HepG2 (cell line): ENCODE data around the gene INKA1. TPM values are rescaled to one million over a fixed set of nuclear protein-coding genes. Genes with fewer than 3 reads are reported as not detected.

Experiments used
- ARNTL ChIP-seq: sonication (generic); formaldehyde crosslinking; IDR thresholded peaks from 2 replicates; pipeline ENCODE4 v1.4.0; 2020; ENCODE audit warnings: mild to moderate bottlenecking, missing genetic modification reagents
- ATAD3A ChIP-seq: sonication (generic); formaldehyde crosslinking; IDR thresholded peaks from 2 replicates; pipeline ENCODE4 v1.4.0; 2020; ENCODE audit warnings: missing genetic modification reagents
- FOXK1 ChIP-seq: sonication (generic); formaldehyde crosslinking; IDR thresholded peaks from 2 replicates; pipeline ENCODE4 v1.4.0; 2020; ENCODE audit warnings: low read depth, missing genetic modification reagents, borderline replicate concordance
- HIVEP1 ChIP-seq: sonication (generic); formaldehyde crosslinking; IDR thresholded peaks from 2 replicates; pipeline ENCODE4 v1.4.0; 2020; ENCODE audit warnings: mild to moderate bottlenecking, missing genetic modification reagents
- HNRNPK ChIP-seq: fragments of 200-400 bp; formaldehyde crosslinking; IDR thresholded peaks from 2 replicates; pipeline ENCODE4 v1.6.1; 2018; ENCODE audit warnings: low read length, low read depth, moderate library complexity, mild to moderate bottlenecking; ENCODE audit not compliant: poor library complexity, severe bottlenecking
- KLF16 ChIP-seq, 2 experiments: sonication (generic) in 1 of 2; formaldehyde crosslinking in 1 of 2; IDR thresholded peaks; 2 replicates each; pipeline versions ENCODE4 v1.6.1 to v1.8.0; 2016 to 2023; ENCODE audit warnings: missing genetic modification reagents in 2 of 2, missing compliant biosample characterization in 1 of 2
- NFYC ChIP-seq: IDR thresholded peaks from 2 replicates; pipeline ENCODE4 v1.6.1; 2016; ENCODE audit warnings: missing genetic modification reagents, missing compliant biosample characterization
- RXRA ChIP-seq: sonication (generic); formaldehyde crosslinking; IDR thresholded peaks from 2 replicates; pipeline ENCODE4 v1.5.1; 2020; ENCODE audit warnings: missing genetic modification reagents
- ZBTB1 ChIP-seq: sonication (generic); formaldehyde crosslinking; IDR thresholded peaks from 2 replicates; pipeline ENCODE4 v1.4.0; 2020; ENCODE audit warnings: missing genetic modification reagents, borderline replicate concordance
- ZBTB42 ChIP-seq: sonication (generic); formaldehyde crosslinking; IDR thresholded peaks from 2 replicates; pipeline ENCODE4 v1.5.0; 2020; ENCODE audit warnings: mild to moderate bottlenecking, missing genetic modification reagents
- ZNF142 ChIP-seq: sonication (generic); formaldehyde crosslinking; IDR thresholded peaks from 2 replicates; pipeline ENCODE4 v1.4.0; 2020; ENCODE audit warnings: missing genetic modification reagents
- ZNF432 ChIP-seq: sonication (generic); formaldehyde crosslinking; IDR thresholded peaks from 2 replicates; pipeline ENCODE4 v1.5.0; 2020; ENCODE audit warnings: missing genetic modification reagents, mild to moderate bottlenecking, borderline replicate concordance
- ZNF605 ChIP-seq: sonication (generic); formaldehyde crosslinking; IDR thresholded peaks from 2 replicates; pipeline ENCODE4 v1.8.0; 2022; ENCODE audit warnings: mild to moderate bottlenecking, missing genetic modification reagents
- ZNF660 ChIP-seq: sonication (generic); formaldehyde crosslinking; IDR thresholded peaks from 2 replicates; pipeline ENCODE4 v1.5.1; 2020; ENCODE audit warnings: mild to moderate bottlenecking, low read depth, missing genetic modification reagents, borderline replicate concordance
- ZNF709 ChIP-seq: sonication (generic); formaldehyde crosslinking; IDR thresholded peaks from 2 replicates; pipeline ENCODE4 v1.5.0; 2020; ENCODE audit warnings: mild to moderate bottlenecking, missing genetic modification reagents
- polyA plus RNA-seq, 8 experiments: library from polyadenylated mRNA; depleted of rRNA in 3 of 8; stranded (reverse) in 7 of 8; unstranded in 1 of 8; fragments of >200 nt; fragmentation: Illumina TruSeq in 4 of 8; extraction: Trizol in 4 of 8; gene quantifications; 2 replicates each; pipeline versions ENCODE4 v1.2.1 to v1.2.3, GENCODE V29; 2011 to 2016; ENCODE audit warnings: low read depth in 4 of 8, missing spikeins in 1 of 8, mixed read lengths in 1 of 8; ENCODE audit not compliant: insufficient read depth in 1 of 8
- total RNA-seq, 5 experiments: library from RNA; depleted of rRNA; stranded (reverse); fragments of >200 nt; fragmentation: Illumina TruSeq; extraction: Trizol; gene quantifications; 2 replicates each; pipeline ENCODE4 v1.2.3, GENCODE V29; 2016; ENCODE audit warnings: low read depth in 1 of 5
- TF ChIP-seq, protein P1 (sequence below): sonication (generic); formaldehyde crosslinking; IDR thresholded peaks from 2 replicates; pipeline ENCODE4 v1.4.0; 2020; ENCODE audit warnings: mild to moderate bottlenecking, missing genetic modification reagents
- TF ChIP-seq, protein P2 (sequence below): sonication (generic); formaldehyde crosslinking; IDR thresholded peaks from 2 replicates; pipeline ENCODE4 v1.4.0; 2020; ENCODE audit warnings: missing genetic modification reagents, low read depth, mild to moderate bottlenecking, borderline replicate concordance

Gene INKA1
- total and polyA plus RNA-seq, 2 of the 13 experiments (the other 11 are each of a cell fraction or from before 2014, with no cell fraction given) = 0.22 to 0.41 TPM

DNA sequence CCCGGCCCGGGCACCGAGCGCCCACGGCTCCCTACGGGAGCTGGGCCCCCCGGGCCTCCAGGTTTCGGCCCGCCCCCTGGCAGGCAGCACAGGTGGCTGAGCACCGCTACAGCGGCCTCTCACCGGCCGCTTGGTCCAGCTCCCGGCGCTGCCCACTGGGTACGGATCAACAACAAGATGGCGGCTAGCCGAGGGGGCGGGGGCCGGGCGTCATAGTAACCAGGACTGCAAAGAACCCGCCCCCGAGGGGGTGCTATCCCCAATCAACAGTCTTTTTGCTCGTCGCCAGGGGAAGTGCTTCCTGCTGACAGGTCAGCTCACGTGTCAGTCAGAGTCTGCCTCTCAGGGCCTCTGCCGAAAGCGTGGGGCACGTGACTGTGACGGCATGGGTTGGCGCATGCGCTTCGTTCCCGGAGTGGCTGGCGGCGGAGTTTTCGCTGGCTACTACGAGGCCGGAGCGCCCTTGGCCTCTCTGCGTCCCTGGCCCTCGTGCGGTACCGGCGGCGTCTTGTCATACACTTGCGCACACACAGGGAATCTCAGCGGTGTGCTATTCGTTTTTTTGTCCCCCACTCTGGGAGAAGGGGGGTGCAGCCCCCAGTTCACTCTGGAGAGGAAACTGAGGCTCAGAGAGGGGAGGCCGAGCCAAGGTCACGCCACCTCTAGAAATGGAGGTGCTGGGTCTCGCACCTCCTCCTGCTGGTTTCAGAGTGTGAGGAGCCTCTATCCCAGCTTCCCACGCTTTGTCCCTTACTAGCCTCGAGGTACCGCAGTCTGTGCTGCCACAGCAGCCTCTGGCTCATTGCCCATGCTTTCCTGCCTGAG is 16.5 kb upstream of the INKA1 start, which contains the start of gene IP6K1 (continued):
- TF ChIP-seq, protein P1, sequence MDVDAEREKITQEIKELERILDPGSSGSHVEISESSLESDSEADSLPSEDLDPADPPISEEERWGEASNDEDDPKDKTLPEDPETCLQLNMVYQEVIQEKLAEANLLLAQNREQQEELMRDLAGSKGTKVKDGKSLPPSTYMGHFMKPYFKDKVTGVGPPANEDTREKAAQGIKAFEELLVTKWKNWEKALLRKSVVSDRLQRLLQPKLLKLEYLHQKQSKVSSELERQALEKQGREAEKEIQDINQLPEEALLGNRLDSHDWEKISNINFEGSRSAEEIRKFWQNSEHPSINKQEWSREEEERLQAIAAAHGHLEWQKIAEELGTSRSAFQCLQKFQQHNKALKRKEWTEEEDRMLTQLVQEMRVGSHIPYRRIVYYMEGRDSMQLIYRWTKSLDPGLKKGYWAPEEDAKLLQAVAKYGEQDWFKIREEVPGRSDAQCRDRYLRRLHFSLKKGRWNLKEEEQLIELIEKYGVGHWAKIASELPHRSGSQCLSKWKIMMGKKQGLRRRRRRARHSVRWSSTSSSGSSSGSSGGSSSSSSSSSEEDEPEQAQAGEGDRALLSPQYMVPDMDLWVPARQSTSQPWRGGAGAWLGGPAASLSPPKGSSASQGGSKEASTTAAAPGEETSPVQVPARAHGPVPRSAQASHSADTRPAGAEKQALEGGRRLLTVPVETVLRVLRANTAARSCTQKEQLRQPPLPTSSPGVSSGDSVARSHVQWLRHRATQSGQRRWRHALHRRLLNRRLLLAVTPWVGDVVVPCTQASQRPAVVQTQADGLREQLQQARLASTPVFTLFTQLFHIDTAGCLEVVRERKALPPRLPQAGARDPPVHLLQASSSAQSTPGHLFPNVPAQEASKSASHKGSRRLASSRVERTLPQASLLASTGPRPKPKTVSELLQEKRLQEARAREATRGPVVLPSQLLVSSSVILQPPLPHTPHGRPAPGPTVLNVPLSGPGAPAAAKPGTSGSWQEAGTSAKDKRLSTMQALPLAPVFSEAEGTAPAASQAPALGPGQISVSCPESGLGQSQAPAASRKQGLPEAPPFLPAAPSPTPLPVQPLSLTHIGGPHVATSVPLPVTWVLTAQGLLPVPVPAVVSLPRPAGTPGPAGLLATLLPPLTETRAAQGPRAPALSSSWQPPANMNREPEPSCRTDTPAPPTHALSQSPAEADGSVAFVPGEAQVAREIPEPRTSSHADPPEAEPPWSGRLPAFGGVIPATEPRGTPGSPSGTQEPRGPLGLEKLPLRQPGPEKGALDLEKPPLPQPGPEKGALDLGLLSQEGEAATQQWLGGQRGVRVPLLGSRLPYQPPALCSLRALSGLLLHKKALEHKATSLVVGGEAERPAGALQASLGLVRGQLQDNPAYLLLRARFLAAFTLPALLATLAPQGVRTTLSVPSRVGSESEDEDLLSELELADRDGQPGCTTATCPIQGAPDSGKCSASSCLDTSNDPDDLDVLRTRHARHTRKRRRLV = peak; percentile 75; the same call in 1 of the 2 replicates
- TF ChIP-seq ARNTL (CRISPR knock-in tag) (no peak), ZNF660 (CRISPR knock-in tag) (no peak), ZNF142 (CRISPR knock-in tag) (no peak), KLF16 (CRISPR knock-in tag; IDR thresholded peaks at IDR 0.05) (peak in 1 of 2 experiments; percentile 41; a peak in 3 of 4 replicates), HIVEP1 (CRISPR knock-in tag) (peak; percentile 71), HNRNPK (peak; percentile 55), ZBTB42 (peak; percentile 77; the same call in 1 of the 2 replicates), RXRA (peak; percentile 36; the same call in 1 of the 2 replicates), ATAD3A (CRISPR knock-in tag) (no peak), NFYC (peak; percentile 98), ZBTB1 (CRISPR knock-in tag) (no peak), ZNF432 (CRISPR knock-in tag) (no peak), FOXK1 (CRISPR knock-in tag) (peak; percentile 31; the same call in 1 of the 2 replicates), ZNF605 (CRISPR knock-in tag) (peak; percentile 58; the same call in 1 of the 2 replicates), ZNF709 (0 out of 2 replicates have a peak, but pooled peaks have one; percentile 50)
- TF ChIP-seq, protein P2, sequence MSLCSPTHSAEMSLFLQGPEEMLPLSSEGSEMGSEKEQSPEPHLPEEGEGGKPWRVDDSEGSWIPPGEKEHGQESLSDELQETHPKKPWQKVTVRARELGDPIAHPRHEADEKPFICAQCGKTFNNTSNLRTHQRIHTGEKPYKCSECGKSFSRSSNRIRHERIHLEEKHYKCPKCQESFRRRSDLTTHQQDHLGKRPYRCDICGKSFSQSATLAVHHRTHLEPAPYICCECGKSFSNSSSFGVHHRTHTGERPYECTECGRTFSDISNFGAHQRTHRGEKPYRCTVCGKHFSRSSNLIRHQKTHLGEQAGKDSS (CRISPR knock-in tag) = peak; percentile 64; the same call in 1 of the 2 replicates
